ENCODE results near the gene WDR81. TPM values are rescaled to one million over a fixed set of nuclear protein-coding genes. Genes with fewer than 3 reads are reported as not detected.

Gene WDR81
- total and polyA plus RNA-seq, 2 experiments from 2014 or later: 3.5 to 14.5 TPM

GRCh38 chr17:1703063-1703462, 21.4 kb upstream of the WDR81 start:
- ATAC-seq (no peak), DNase-seq (ENCODE audit: low spot score) (no peak)
- no peaks in the 10 kb centered on the region for H4K20me1 ChIP-seq (replicated peaks; ENCODE audit: insufficient read depth)
- H3K27me3 ChIP-seq (ENCODE audit: insufficient read depth): no peaks in the 10 kb centered on the region
- H3F3A ChIP-seq (replicated peaks; ENCODE audit: low read depth): no peaks in the 10 kb centered on the region
- no peaks in the 10 kb centered on the region for H3K36me3 Mint-ChIP-seq (ENCODE audit: low read depth)
- H3K4me1 Mint-ChIP-seq: peaks cover 3% of the 10 kb centered on the region; the same call in 2 of the 3 replicates
- H3K27ac Mint-ChIP-seq: no peak overlapping the region
- no peak overlapping the region for H3K4me3 Mint-ChIP-seq
- no peaks in the 10 kb centered on the region for H3K4me1 ChIP-seq (ENCODE audit: insufficient read depth)
- H3K27ac ChIP-seq (ENCODE audit: low read depth): peak overlapping the region; percentile 10; the same call in 1 of the 2 replicates
- no peaks in the 10 kb centered on the region for H3K36me3 ChIP-seq (ENCODE audit: insufficient read depth)
- H3K9me3 Mint-ChIP-seq: no peaks in the 10 kb centered on the region
- H3K79me2 ChIP-seq (replicated peaks; ENCODE audit: insufficient read depth): no peaks in the 10 kb centered on the region
- no peak for TF ChIP-seq EZH2 (IDR thresholded peaks at IDR 0.05; ENCODE audit: low read depth, unreplicated experiment)
- TF ChIP-seq REST (IDR thresholded peaks at IDR 0.05; ENCODE audit: unreplicated experiment): no peak
- H3K9me2 ChIP-seq (ENCODE audit: insufficient read depth): no peaks in the 10 kb centered on the region
- H3K27me3 Mint-ChIP-seq (ENCODE audit: insufficient read depth, low read depth, poor library complexity): peaks cover 4% of the 10 kb centered on the region
- H3K4me3 ChIP-seq: no peak overlapping the region
- no peak overlapping the region for H2AFZ ChIP-seq
- no peak overlapping the region for H3K4me2 ChIP-seq

- Mint-ChIP-seq H3K4me1 (peaks cover 3% of the 10 kb centered on the region; the same call in 2 of the 3 replicates), H3K27ac (no peak overlapping the region), H3K4me3 (no peak overlapping the region), H3K9me3 (no peaks in the 10 kb centered on the region), H3K27me3 (ENCODE audit: insufficient read depth, low read depth, poor library complexity) (peaks cover 14% of the 10 kb centered on the region), H3K36me3 (ENCODE audit: low read depth) (no peaks in the 10 kb centered on the region)
- H3K27me3 ChIP-seq (ENCODE audit: insufficient read depth): peaks cover 7% of the 10 kb centered on the region; the same call in 1 of the 2 replicates
- no peak overlapping the region for H3K4me2 ChIP-seq
- H3K36me3 ChIP-seq (ENCODE audit: insufficient read depth): no peaks in the 10 kb centered on the region
- H3F3A ChIP-seq (replicated peaks; ENCODE audit: low read depth): no peaks in the 10 kb centered on the region
- no peak for ATAC-seq
- DNase-seq (ENCODE audit: low spot score): no peak
- H3K4me3 ChIP-seq: no peak overlapping the region
- no peaks in the 10 kb centered on the region for H3K4me1 ChIP-seq (ENCODE audit: insufficient read depth)
- no peaks in the 10 kb centered on the region for H3K9me2 ChIP-seq (ENCODE audit: insufficient read depth)
- no peak overlapping the region for H3K27ac ChIP-seq (ENCODE audit: low read depth)
- no peak overlapping the region for H2AFZ ChIP-seq
- H3K79me2 ChIP-seq (replicated peaks; ENCODE audit: insufficient read depth): no peaks in the 10 kb centered on the region
- H4K20me1 ChIP-seq (replicated peaks; ENCODE audit: insufficient read depth): no peaks in the 10 kb centered on the region
- TF ChIP-seq ZNF462 (CRISPR knock-in tag; IDR thresholded peaks at IDR 0.05) (no peak), CREB1 (CRISPR knock-in tag; IDR thresholded peaks at IDR 0.05; ENCODE audit: low read depth) (no peak), ZNF331 (CRISPR knock-in tag; IDR thresholded peaks at IDR 0.05; ENCODE audit: low read depth) (no peak), EZH2phosphoT487 (IDR thresholded peaks at IDR 0.05; ENCODE audit: unreplicated experiment) (no peak), ETS1 (IDR thresholded peaks at IDR 0.05) (no peak), POLR2AphosphoS5 (IDR thresholded peaks at IDR 0.05; ENCODE audit: low read depth) (no peak)
Measured at GRCh38 chr17:1705004-1705403, 19.5 kb upstream of the WDR81 start.
